ENCODE data around the gene APBA2. TPM values are rescaled to one million over a fixed set of nuclear protein-coding genes. Genes with fewer than 3 reads are reported as not detected.

The APBA2 gene
- total and polyA plus RNA-seq, 10 of the 15 experiments (the other 5 are each of a cell fraction or from before 2014, with no cell fraction given) = 0.06 to 0.26 (median 0.07) TPM; not detected in 7

DNA sequence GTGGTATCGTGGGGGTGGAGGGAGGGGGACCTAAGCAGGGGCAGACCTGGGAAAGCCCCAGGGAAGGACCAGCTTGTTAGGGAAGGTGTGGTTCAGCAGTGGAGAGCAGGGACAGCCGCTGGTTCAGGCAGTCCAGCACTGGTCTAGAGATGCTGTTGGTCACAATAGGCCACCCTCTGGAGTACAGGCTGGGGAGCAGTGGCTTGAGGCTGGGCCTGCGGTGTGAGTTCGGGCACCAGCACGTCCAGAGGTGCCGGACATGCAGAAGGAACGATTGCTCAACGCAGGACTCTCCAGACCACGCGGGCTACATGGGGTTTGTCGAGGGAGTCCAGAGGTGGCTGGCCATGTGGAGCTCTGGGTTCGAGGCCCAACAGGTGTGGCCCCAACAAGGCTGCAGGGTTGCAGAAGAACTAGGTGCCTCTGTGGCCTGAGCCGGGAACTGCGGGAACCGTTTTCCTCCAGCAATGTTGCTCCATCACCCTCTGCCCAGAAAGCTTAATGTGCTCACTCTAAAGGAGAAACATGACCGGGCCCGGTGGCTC, 143.9 kb downstream of the APBA2 start:
- Histone ChIP-seq H3K36me3 (ENCODE audit: control insufficient read depth in 2 of 2, insufficient read depth in 2 of 2, low read length in 1 of 2) (no peaks in the 10 kb centered on the region), H3K9ac (ENCODE audit: control insufficient read depth, insufficient read depth, low read length) (no peak overlapping the region), H3K4me1 (ENCODE audit: control insufficient read depth, insufficient read depth, low read length) (no peaks in the 10 kb centered on the region), H3K27me3 (replicated peaks in 1 of 2; ENCODE audit: control insufficient read depth in 2 of 2, insufficient read depth in 2 of 2, low read length in 1 of 2) (no peaks in the 10 kb centered on the region), H3K27ac (ENCODE audit: control insufficient read depth, insufficient read depth) (no peak overlapping the region), H3K4me2 (ENCODE audit: control insufficient read depth, insufficient read depth) (no peak overlapping the region), H3K9me3 (replicated peaks; ENCODE audit: control insufficient read depth, insufficient read depth, low read length) (no peaks in the 10 kb centered on the region), H3K79me2 (ENCODE audit: control insufficient read depth, insufficient read depth, low read length) (no peaks in the 10 kb centered on the region), H3K4me3 (no peak overlapping the region), H4K20me1 (ENCODE audit: control insufficient read depth, insufficient read depth) (no peaks in the 10 kb centered on the region), H2AFZ (ENCODE audit: control insufficient read depth, low read depth, low read length) (no peak overlapping the region)
- POLR2A ChIA-PET = no interaction called here
- SMC1A ChIA-PET (ENCODE audit: uncharacterized antibody, unreplicated experiment) = no interaction called here
- intact Hi-C loops (cut with micrococcal nuclease; ENCODE audit: unreplicated experiment) (no loop called here), in situ Hi-C loops (cut with MboI) (no loop called here)
- no TSS peak for BruUV-seq (replicated peaks)
- CTCF ChIA-PET = no interaction called here
- RAD21 ChIA-PET (ENCODE audit: unreplicated experiment) = no interaction called here
- FAIRE-seq (no peak), ATAC-seq (no peak), DNase-seq (ENCODE audit: low read depth, low spot score) (no peak)
- 57% methylated on average over 17 of the region's 17 CpGs for WGBS (ENCODE audit: insufficient coverage, insufficient replicate concordance, low lambda C conversion rate, missing lambda C conversion rate)
- TF ChIP-seq STAT1 (conservative IDR thresholded peaks at IDR 0.05) (no peak), MEF2A (IDR thresholded peaks at IDR 0.05; ENCODE audit: insufficient read depth, low read depth, low read length) (no peak), CHD1 (IDR thresholded peaks at IDR 0.05; ENCODE audit: low read depth, low read length) (no peak), MYC (IDR thresholded peaks at IDR 0.05; ENCODE audit: insufficient read depth, insufficient read length, insufficient replicate concordance, low read length, severe bottlenecking) (no peak), GABPA (IDR thresholded peaks at IDR 0.05; ENCODE audit: low read depth) (no peak), CBFB (IDR thresholded peaks at IDR 0.05; ENCODE audit: low read depth) (no peak), LARP7 (IDR thresholded peaks at IDR 0.05) (no peak), EED (IDR thresholded peaks at IDR 0.05; ENCODE audit: low read depth) (no peak), SIN3A (IDR thresholded peaks at IDR 0.05; ENCODE audit: low read depth, low read length) (no peak), SMAD1 (IDR thresholded peaks at IDR 0.05; ENCODE audit: low read depth, partially characterized antibody) (no peak), PML (IDR thresholded peaks at IDR 0.05; ENCODE audit: low read length) (no peak)
- TF ChIP-seq, protein P1, sequence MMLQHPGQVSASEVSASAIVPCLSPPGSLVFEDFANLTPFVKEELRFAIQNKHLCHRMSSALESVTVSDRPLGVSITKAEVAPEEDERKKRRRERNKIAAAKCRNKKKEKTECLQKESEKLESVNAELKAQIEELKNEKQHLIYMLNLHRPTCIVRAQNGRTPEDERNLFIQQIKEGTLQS (IDR thresholded peaks at IDR 0.05; ENCODE audit: borderline replicate concordance, extremely low read depth, low read depth, low read length) = no peak
- TF ChIP-seq, protein P2, sequence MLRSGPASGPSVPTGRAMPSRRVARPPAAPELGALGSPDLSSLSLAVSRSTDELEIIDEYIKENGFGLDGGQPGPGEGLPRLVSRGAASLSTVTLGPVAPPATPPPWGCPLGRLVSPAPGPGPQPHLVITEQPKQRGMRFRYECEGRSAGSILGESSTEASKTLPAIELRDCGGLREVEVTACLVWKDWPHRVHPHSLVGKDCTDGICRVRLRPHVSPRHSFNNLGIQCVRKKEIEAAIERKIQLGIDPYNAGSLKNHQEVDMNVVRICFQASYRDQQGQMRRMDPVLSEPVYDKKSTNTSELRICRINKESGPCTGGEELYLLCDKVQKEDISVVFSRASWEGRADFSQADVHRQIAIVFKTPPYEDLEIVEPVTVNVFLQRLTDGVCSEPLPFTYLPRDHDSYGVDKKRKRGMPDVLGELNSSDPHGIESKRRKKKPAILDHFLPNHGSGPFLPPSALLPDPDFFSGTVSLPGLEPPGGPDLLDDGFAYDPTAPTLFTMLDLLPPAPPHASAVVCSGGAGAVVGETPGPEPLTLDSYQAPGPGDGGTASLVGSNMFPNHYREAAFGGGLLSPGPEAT (IDR thresholded peaks at IDR 0.05; ENCODE audit: low read depth) = no peak
- TF ChIP-seq, protein P3, sequence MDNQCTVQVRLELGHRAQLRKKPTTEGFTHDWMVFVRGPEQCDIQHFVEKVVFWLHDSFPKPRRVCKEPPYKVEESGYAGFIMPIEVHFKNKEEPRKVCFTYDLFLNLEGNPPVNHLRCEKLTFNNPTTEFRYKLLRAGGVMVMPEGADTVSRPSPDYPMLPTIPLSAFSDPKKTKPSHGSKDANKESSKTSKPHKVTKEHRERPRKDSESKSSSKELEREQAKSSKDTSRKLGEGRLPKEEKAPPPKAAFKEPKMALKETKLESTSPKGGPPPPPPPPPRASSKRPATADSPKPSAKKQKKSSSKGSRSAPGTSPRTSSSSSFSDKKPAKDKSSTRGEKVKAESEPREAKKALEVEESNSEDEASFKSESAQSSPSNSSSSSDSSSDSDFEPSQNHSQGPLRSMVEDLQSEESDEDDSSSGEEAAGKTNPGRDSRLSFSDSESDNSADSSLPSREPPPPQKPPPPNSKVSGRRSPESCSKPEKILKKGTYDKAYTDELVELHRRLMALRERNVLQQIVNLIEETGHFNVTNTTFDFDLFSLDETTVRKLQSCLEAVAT (IDR thresholded peaks at IDR 0.05) = no peak
- TF ChIP-seq, protein P4, sequence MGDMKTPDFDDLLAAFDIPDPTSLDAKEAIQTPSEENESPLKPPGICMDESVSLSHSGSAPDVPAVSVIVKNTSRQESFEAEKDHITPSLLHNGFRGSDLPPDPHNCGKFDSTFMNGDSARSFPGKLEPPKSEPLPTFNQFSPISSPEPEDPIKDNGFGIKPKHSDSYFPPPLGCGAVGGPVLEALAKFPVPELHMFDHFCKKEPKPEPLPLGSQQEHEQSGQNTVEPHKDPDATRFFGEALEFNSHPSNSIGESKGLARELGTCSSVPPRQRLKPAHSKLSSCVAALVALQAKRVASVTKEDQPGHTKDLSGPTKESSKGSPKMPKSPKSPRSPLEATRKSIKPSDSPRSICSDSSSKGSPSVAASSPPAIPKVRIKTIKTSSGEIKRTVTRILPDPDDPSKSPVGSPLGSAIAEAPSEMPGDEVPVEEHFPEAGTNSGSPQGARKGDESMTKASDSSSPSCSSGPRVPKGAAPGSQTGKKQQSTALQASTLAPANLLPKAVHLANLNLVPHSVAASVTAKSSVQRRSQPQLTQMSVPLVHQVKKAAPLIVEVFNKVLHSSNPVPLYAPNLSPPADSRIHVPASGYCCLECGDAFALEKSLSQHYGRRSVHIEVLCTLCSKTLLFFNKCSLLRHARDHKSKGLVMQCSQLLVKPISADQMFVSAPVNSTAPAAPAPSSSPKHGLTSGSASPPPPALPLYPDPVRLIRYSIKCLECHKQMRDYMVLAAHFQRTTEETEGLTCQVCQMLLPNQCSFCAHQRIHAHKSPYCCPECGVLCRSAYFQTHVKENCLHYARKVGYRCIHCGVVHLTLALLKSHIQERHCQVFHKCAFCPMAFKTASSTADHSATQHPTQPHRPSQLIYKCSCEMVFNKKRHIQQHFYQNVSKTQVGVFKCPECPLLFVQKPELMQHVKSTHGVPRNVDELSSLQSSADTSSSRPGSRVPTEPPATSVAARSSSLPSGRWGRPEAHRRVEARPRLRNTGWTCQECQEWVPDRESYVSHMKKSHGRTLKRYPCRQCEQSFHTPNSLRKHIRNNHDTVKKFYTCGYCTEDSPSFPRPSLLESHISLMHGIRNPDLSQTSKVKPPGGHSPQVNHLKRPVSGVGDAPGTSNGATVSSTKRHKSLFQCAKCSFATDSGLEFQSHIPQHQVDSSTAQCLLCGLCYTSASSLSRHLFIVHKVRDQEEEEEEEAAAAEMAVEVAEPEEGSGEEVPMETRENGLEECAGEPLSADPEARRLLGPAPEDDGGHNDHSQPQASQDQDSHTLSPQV (IDR thresholded peaks at IDR 0.05) = no peak
- TF ChIP-seq, protein P5, sequence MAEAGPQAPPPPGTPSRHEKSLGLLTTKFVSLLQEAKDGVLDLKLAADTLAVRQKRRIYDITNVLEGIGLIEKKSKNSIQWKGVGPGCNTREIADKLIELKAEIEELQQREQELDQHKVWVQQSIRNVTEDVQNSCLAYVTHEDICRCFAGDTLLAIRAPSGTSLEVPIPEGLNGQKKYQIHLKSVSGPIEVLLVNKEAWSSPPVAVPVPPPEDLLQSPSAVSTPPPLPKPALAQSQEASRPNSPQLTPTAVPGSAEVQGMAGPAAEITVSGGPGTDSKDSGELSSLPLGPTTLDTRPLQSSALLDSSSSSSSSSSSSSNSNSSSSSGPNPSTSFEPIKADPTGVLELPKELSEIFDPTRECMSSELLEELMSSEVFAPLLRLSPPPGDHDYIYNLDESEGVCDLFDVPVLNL (IDR thresholded peaks at IDR 0.05; ENCODE audit: low read depth, low read length) = no peak
